ENCODE results near the gene BEST1. TPM values are rescaled to one million over a fixed set of nuclear protein-coding genes. Genes with fewer than 3 reads are reported as not detected.

Gene BEST1
- total RNA-seq, 1 experiment from 2014 or later = 2.3 TPM

GRCh38 chr11:61978703-61979661 is 28.8 kb downstream of the BEST1 start:
- H3K27ac ChIP-seq (ENCODE audit: low read depth, low read length) = no peak overlapping the region
- intact Hi-C loops (cut with micrococcal nuclease) = no loop called here
- H2AFZ ChIP-seq (ENCODE audit: low read depth, low read length, poor library complexity, severe bottlenecking) = no peak overlapping the region
- RAD21 ChIA-PET (ENCODE audit: low non-redundant PET in 1 of 2, low total read pairs in 2 of 2, uncharacterized antibody in 2 of 2, unreplicated experiment in 2 of 2) = no interaction called here
- no peak overlapping the region for H3K4me3 ChIP-seq (replicated peaks in 1 of 2; ENCODE audit: low read depth in 1 of 2, low read length in 2 of 2)
- H3K27me3 ChIP-seq (ENCODE audit: insufficient read depth, low read length) = no peaks in the 10 kb centered on the region
- no peaks in the 10 kb centered on the region for H4K20me1 ChIP-seq (ENCODE audit: insufficient read depth)
- CTCF ChIA-PET = no interaction called here
- H3K9me2 ChIP-seq (ENCODE audit: insufficient read depth) = no peaks in the 10 kb centered on the region
- POLR2A ChIA-PET = interaction anchor here (4.6 kb wide), 1 partner anchor 12 kb away, joined by 25 read pairs; the partner anchor contains the start of gene FTH1
- DNase-seq (ENCODE audit: low read depth, low spot score) (no peak), ATAC-seq (no peak)
- no peaks in the 10 kb centered on the region for H3K9me3 ChIP-seq (ENCODE audit: control insufficient read depth in 1 of 2, insufficient read depth in 1 of 2, low read depth in 1 of 2, low read length in 2 of 2)
- no TSS peak for BruUV-seq (replicated peaks)
- H3K4me2 ChIP-seq (ENCODE audit: low read length) = no peak overlapping the region
- H3K79me2 ChIP-seq (ENCODE audit: insufficient read depth, low read length) = no peaks in the 10 kb centered on the region
- peaks cover 5 to 7% of the 10 kb centered on the region in 2 experiments; a peak in 3 of 4 replicates for H3K4me1 ChIP-seq (ENCODE audit: control insufficient read depth in 1 of 2, insufficient read depth in 2 of 2, low read length in 2 of 2)
- TF ChIP-seq JUND (IDR thresholded peaks at IDR 0.05) (no peak), MAX (IDR thresholded peaks at IDR 0.05) (no peak), POLR2A (IDR thresholded peaks at IDR 0.05; ENCODE audit: borderline replicate concordance, extremely low read depth, insufficient read depth, insufficient read length) (no peak), YY1 (IDR thresholded peaks at IDR 0.05; ENCODE audit: extremely low read depth, insufficient replicate concordance, low read depth, low read length) (no peak), CEBPB (IDR thresholded peaks at IDR 0.05; ENCODE audit: low read depth) (no peak), FOSL1 (IDR thresholded peaks at IDR 0.05; ENCODE audit: low read depth) (no peak), EZH2phosphoT487 (IDR thresholded peaks at IDR 0.05; ENCODE audit: borderline replicate concordance) (no peak), TCF7L2 (IDR thresholded peaks at IDR 0.05; ENCODE audit: borderline replicate concordance, extremely low read depth, insufficient read depth, insufficient read length) (no peak), ELF1 (IDR thresholded peaks at IDR 0.05; ENCODE audit: borderline replicate concordance, low read depth) (no peak), ATF3 (IDR thresholded peaks at IDR 0.05) (no peak), ZFX (IDR thresholded peaks at IDR 0.05) (no peak), SP1 (IDR thresholded peaks at IDR 0.05; ENCODE audit: low read depth) (no peak), CBX3 (IDR thresholded peaks at IDR 0.05; ENCODE audit: low read depth) (no peak), REST (IDR thresholded peaks at IDR 0.05; ENCODE audit: low read depth) (no peak)
- H3K9ac ChIP-seq (ENCODE audit: low read length) = no peak overlapping the region
- no peaks in the 10 kb centered on the region for H3K36me3 ChIP-seq (ENCODE audit: control insufficient read depth in 1 of 2, insufficient read depth in 2 of 2, low read length in 2 of 2)

Data from HCT116 (cell line).